GM19023 (cell line): ENCODE results near the gene SLC30A9.

Source experiments
- ATAC-seq: cut with Tn5 transposase; IDR thresholded peaks from one replicate; pipeline ENCODE4 v1.9.1; 2021; ENCODE audit warnings: mild to moderate bottlenecking, moderate library complexity; ENCODE audit not compliant: unreplicated experiment

The SLC30A9 gene

DNA sequence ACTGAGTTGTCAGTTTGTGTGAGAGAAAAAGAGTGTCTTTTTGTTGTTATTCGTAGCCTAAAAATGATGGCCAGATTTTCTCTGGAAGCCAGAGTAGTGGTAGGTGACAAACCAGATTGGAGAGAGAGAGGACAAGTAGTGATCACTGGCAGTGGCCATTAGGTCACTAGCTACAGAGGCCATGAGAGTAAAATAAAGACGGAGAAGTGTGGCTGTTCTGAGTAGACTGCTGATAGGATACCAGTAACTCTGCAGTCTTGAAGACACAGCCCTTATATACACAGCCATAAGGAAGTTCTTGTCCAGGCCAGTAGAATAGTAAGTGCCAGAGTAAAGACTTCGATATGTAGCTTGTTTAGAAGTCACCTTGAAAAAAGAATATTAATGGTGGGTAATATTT lies 7.7 kb downstream of the SLC30A9 start:
- no peak for ATAC-seq

DNA sequence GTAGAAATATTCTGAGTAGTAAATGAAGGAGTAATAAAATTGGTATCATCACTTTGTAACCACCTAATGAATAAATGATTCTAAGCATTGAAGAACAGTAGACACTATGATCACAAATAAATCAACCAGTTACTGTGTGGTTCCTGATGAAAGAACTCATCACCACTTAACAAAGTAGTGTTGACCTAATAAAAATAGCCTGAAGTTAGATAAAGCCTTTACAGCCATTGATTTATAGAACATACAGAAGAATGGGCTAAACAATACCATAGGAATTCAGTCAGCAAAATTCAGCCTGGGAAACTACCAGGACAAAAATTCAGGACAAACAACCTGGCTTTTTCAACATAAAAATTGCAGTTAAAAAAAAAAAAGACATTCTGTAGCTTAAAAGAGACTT lies 9.0 kb downstream of the SLC30A9 start:
- ATAC-seq: no peak

GRCh38 chr4:42008011-42008786 lies 17.9 kb downstream of the SLC30A9 start:
- no peak for ATAC-seq

DNA sequence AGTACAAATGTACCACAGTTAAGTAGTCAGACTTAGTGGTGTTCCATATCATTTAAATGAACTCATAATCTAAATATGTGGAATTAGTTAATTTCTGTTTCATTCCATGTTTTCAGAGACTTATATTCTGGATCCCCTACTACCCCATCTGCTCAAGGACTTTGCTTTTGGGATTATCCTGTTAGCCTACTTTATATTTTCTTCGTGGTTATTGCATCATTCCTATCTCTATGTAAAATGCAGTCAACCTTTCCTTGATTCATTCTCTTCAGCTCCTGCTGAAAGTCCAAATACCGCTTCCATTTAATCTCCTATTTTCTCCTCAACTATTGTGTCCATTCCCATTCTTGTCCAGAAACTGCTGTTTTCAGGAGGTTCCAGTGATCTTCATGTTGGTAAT lies 25.1 kb downstream of the SLC30A9 start:
- ATAC-seq: no peak

DNA sequence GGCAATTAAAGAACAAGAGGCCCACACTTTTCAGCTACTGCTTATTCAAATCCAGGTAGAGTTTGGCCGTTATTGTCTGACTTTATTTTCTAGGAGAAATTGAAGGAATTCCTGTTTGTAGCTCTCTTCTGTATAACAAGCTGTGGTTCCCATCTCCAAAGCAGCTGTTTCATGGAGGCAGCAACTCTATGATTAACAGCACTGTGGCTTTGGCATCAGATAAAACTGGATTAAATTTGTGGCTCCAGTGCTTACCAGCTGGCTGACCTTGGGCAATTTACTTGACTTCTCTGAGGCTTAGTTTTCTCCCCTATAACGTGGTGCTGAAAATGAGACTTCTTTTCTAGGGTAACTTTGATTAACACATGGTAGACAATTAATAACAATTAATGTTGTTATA lies 28.1 kb downstream of the SLC30A9 start:
- no peak for ATAC-seq

GRCh38 chr4:42048394-42048793 lies 58.1 kb downstream of the SLC30A9 start:
- ATAC-seq: no peak

- no peak for ATAC-seq
Observed at GRCh38 chr4:42050516-42051249, 60.4 kb downstream of the SLC30A9 start.

DNA sequence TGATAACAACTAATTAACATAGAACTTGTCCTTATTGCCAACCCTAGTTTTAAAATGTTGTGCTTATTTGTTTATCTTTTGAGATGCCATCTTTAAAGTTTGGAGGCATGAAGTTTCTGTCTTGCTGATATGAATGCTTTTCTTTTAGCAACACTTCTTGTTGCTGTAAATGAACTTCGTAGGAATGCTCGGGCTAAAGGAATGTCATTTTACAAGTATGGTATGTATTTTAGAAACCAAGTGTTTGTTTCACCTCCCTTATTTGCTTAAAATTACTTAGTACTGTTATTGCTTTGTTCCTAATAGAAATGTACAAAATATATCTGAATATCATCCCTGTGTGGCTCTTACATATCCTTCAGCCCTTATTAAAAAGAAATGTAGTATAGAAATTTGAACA lies 76.1 kb downstream of the SLC30A9 start:
- ATAC-seq: no peak

DNA sequence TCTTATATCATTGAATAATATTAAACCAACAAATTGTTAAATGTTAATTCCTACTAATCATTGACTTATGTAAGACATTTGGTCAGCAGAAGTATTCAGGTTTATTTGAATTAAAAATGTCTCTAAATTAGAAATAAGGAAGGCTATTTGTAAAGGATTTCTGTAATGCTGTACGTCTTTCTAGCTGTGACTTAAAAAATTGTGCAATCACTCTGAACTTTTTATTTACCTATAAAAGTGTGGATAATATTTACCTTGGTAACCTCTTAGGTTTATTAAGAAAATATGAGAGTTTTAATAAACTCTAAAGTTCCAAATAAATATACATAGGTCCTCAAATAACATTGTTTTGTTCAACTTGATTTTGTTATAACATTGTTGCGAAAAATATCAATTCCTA lies 76.9 kb downstream of the SLC30A9 start:
- ATAC-seq: no peak

GRCh38 chr4:42070463-42070862 lies 80.1 kb downstream of the SLC30A9 start:
- no peak for ATAC-seq

GRCh38 chr4:42074294-42074693 lies 84.0 kb downstream of the SLC30A9 start:
- no peak for ATAC-seq

- ATAC-seq: peak; percentile 82
Observed at GRCh38 chr4:42078184-42078801, 88.0 kb downstream of the SLC30A9 start.

- peak; percentile 55 for ATAC-seq
Observed at GRCh38 chr4:42080306-42080705, 90.0 kb downstream of the SLC30A9 start.

GRCh38 chr4:42083816-42084215 lies 93.5 kb downstream of the SLC30A9 start:
- no peak for ATAC-seq

GRCh38 chr4:42088386-42088785 lies 98.1 kb downstream of the SLC30A9 start:
- no peak for ATAC-seq

- no peak for ATAC-seq
Observed at GRCh38 chr4:42101446-42101975, 111.2 kb downstream of the SLC30A9 start.

GRCh38 chr4:42104521-42104920 lies 114.2 kb downstream of the SLC30A9 start:
- no peak for ATAC-seq

DNA sequence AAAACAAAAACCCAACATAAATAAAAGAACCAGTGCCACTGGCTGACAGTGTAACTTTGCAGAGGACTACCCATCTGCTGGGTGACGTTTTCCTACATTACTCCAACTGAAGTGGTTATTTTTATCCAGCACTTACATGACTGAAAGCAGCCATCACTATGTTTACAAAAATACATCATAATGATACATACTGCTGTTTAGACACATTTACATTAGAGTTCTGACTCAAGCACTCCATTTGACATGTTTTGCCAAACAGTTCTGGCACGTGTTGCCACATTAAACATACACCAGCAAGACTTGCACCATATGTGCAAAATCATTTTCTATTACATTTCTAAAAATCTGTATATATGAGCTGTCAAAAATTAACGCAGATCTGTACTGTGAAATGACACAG lies 122.5 kb downstream of the SLC30A9 start:
- no peak for ATAC-seq

DNA sequence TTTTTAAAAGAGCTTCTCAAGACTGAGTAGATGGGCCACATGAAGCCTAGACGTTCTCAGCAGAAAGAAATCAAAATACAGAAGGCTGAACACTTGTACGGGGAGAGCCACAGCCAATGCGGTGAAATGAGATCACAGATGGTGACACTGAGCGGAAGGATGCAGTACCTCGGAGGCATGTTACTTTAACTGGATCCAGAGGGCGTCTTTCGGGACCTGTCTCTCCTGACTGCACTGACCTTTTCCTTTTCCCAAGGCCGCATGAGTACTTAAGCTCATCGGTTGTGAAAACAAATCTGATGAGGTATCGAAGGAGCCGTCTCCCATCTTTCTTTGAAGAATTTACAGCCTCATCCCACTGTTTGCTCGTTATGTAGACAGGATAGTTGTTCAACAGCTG lies 129.6 kb downstream of the SLC30A9 start:
- no peak for ATAC-seq

GRCh38 chr4:42122237-42122636 lies 131.9 kb downstream of the SLC30A9 start:
- ATAC-seq: no peak

DNA sequence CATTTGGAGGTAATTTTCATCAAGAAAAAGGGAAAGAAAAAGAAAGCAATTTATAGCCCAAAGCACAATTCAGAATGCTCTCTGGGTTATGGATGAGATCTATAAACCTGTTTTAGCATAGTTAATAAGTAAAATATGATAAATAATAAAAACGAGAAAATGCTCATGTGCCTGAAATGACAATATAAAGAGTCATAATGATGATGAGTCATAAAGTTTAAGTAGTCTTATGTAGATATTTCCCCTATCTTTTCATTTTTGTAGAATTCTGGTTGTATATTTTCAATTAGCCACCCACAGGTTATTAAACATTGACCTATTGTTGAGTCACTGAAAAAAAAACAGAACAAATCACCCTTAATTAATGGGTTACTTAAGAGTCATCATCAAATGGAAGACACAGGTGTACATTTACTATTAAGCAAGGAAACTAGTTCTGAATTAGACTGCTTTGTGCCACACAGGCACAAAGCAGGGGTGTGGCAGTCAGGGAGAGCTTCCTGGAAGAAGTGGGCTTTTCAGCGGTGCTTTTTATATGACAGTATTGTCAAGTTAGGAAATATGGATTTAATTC lies 132.8 kb downstream of the SLC30A9 start:
- ATAC-seq: no peak
